Measurements from ENCODE around the gene CCL4L2. TPM values are rescaled to one million over a fixed set of nuclear protein-coding genes. Genes with fewer than 3 reads are reported as not detected.
"Not testable (repeated sequence)": the region's sequence is repeated elsewhere in the genome, so short reads cannot be mapped to it uniquely, and the experiment has no call there.

CCL4L2 gene
- total RNA-seq, 2 donors from 2014 or later = not detected

GRCh38 chr17:36185416-36185815 is 25.4 kb upstream of the CCL4L2 start:
- no peaks in the 10 kb centered on the region for H3K4me1 Mint-ChIP-seq
- H3K4me3 ChIP-seq (ENCODE audit: low read length) = no peak overlapping the region
- no peak overlapping the region for H3K27ac ChIP-seq (ENCODE audit: low read depth, low read length)
- no peak overlapping the region for H3K27ac Mint-ChIP-seq
- no peaks in the 10 kb centered on the region for H3K9me3 ChIP-seq (ENCODE audit: control insufficient read depth, low read length)
- H3K4me1 ChIP-seq (ENCODE audit: control insufficient read depth, insufficient read depth, low read length) = no peaks in the 10 kb centered on the region
- no peak for DNase-seq
- no peaks in the 10 kb centered on the region for H3K36me3 ChIP-seq (ENCODE audit: control insufficient read depth, insufficient read depth, low read length)
- H3K27me3 Mint-ChIP-seq (ENCODE audit: insufficient read depth) = peaks cover 42% of the 10 kb centered on the region
- TF ChIP-seq, protein P1, sequence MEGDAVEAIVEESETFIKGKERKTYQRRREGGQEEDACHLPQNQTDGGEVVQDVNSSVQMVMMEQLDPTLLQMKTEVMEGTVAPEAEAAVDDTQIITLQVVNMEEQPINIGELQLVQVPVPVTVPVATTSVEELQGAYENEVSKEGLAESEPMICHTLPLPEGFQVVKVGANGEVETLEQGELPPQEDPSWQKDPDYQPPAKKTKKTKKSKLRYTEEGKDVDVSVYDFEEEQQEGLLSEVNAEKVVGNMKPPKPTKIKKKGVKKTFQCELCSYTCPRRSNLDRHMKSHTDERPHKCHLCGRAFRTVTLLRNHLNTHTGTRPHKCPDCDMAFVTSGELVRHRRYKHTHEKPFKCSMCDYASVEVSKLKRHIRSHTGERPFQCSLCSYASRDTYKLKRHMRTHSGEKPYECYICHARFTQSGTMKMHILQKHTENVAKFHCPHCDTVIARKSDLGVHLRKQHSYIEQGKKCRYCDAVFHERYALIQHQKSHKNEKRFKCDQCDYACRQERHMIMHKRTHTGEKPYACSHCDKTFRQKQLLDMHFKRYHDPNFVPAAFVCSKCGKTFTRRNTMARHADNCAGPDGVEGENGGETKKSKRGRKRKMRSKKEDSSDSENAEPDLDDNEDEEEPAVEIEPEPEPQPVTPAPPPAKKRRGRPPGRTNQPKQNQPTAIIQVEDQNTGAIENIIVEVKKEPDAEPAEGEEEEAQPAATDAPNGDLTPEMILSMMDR (conservative IDR thresholded peaks at IDR 0.05) = no peak
- no peaks in the 10 kb centered on the region for H3K9me3 Mint-ChIP-seq
- H3K36me3 Mint-ChIP-seq (ENCODE audit: low read depth) = no peaks in the 10 kb centered on the region
- H3K9ac ChIP-seq (ENCODE audit: extremely low read depth, low read length, poor library complexity, severe bottlenecking) = no peak overlapping the region
- WGBS, 2 experiments (ENCODE audit: insufficient coverage in 1 of 2, insufficient read length in 1 of 2) = 71 to 100% methylated on average over 1 to 2 of the region's 2 CpGs
- no peak overlapping the region for H3K4me3 Mint-ChIP-seq
- peaks cover 16% of the 10 kb centered on the region for H3K27me3 ChIP-seq (ENCODE audit: control insufficient read depth, insufficient read depth, low read length, poor library complexity, severe bottlenecking)

GRCh38 chr17:36186810-36187763 is 23.8 kb upstream of the CCL4L2 start:
- not testable (repeated sequence) for H3K4me3 Mint-ChIP-seq

GRCh38 chr17:36187943-36188665 is 22.8 kb upstream of the CCL4L2 start:
- peaks cover 21% of the 10 kb centered on the region for H3K27me3 Mint-ChIP-seq (ENCODE audit: insufficient read depth)
- not testable (repeated sequence) for H3K27ac ChIP-seq (ENCODE audit: low read depth, low read length); H3K9ac ChIP-seq (ENCODE audit: extremely low read depth, low read length, poor library complexity, severe bottlenecking); H3K4me1 Mint-ChIP-seq; H3K36me3 Mint-ChIP-seq (ENCODE audit: low read depth); H3K9me3 Mint-ChIP-seq; H3K36me3 ChIP-seq (ENCODE audit: control insufficient read depth, insufficient read depth, low read length); H3K9me3 ChIP-seq (ENCODE audit: control insufficient read depth, low read length); H3K4me3 ChIP-seq (ENCODE audit: low read length); H3K27ac Mint-ChIP-seq; H3K4me1 ChIP-seq (ENCODE audit: control insufficient read depth, insufficient read depth, low read length); H3K27me3 ChIP-seq (ENCODE audit: control insufficient read depth, insufficient read depth, low read length, poor library complexity, severe bottlenecking); H3K4me3 Mint-ChIP-seq
- DNase-seq = peak; percentile 56
- 93% methylated on average over 4 of the region's 5 CpGs; no CpG with 5 or more reads in 1 of the 2 experiments for WGBS, 2 experiments (ENCODE audit: insufficient coverage in 1 of 2, insufficient read length in 1 of 2)

More at GRCh38 chr17:36186810-36187763, 23.8 kb upstream of the CCL4L2 start:
- H3K27me3 Mint-ChIP-seq (ENCODE audit: insufficient read depth) = peaks cover 29% of the 10 kb centered on the region
- not testable (repeated sequence) for H3K27me3 ChIP-seq (ENCODE audit: control insufficient read depth, insufficient read depth, low read length, poor library complexity, severe bottlenecking); H3K27ac Mint-ChIP-seq; H3K36me3 Mint-ChIP-seq (ENCODE audit: low read depth); H3K36me3 ChIP-seq (ENCODE audit: control insufficient read depth, insufficient read depth, low read length); H3K4me1 Mint-ChIP-seq; H3K9ac ChIP-seq (ENCODE audit: extremely low read depth, low read length, poor library complexity, severe bottlenecking); H3K4me3 ChIP-seq (ENCODE audit: low read length); H3K27ac ChIP-seq (ENCODE audit: low read depth, low read length); H3K4me1 ChIP-seq (ENCODE audit: control insufficient read depth, insufficient read depth, low read length); H3K9me3 ChIP-seq (ENCODE audit: control insufficient read depth, low read length); H3K9me3 Mint-ChIP-seq
- WGBS, 2 experiments (ENCODE audit: insufficient coverage in 1 of 2, insufficient read length in 1 of 2) = 91 to 94% methylated on average over 6 to 11 of the region's 13 CpGs
- peak; percentile 51 for DNase-seq

DNA sequence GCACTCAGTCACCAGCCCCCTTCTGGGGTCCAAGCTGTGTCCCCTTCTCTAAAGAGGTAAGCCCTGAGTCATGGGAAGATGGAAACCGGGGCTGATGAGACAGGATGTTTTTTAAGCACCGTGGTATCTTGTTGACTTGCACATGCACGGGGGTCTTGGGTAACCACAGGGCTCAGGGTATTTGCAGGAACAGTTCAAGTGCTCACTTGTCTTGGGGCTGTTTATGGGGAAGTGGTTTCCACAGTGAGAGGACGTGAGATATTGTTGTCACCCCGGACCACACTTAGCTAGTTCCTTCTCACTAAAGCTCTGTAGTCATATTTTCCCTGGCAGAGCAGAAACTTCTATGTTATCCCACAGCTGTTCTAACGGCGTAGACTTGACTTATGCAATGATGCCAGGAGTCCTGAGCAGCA is 22.0 kb upstream of the CCL4L2 start:
- Histone ChIP-seq H3K9me3 (ENCODE audit: control insufficient read depth, low read length) (no peaks in the 10 kb centered on the region), H3K9ac (ENCODE audit: extremely low read depth, low read length, poor library complexity, severe bottlenecking) (no peak overlapping the region), H3K27ac (ENCODE audit: low read depth, low read length) (no peak overlapping the region), H3K36me3 (ENCODE audit: control insufficient read depth, insufficient read depth, low read length) (no peaks in the 10 kb centered on the region), H3K27me3 (ENCODE audit: control insufficient read depth, insufficient read depth, low read length, poor library complexity, severe bottlenecking) (no peaks in the 10 kb centered on the region), H3K4me1 (ENCODE audit: control insufficient read depth, insufficient read depth, low read length) (no peaks in the 10 kb centered on the region), H3K4me3 (ENCODE audit: low read length) (no peak overlapping the region)
- TF ChIP-seq, protein P1 (conservative IDR thresholded peaks at IDR 0.05) = no peak
- no peak overlapping the region for H3K4me3 Mint-ChIP-seq
- DNase-seq = peak; percentile 44
- H3K4me1 Mint-ChIP-seq = peaks cover 2% of the 10 kb centered on the region
- H3K27me3 Mint-ChIP-seq (ENCODE audit: insufficient read depth) = peaks cover 14% of the 10 kb centered on the region
- no peak overlapping the region for H3K27ac Mint-ChIP-seq
- no peaks in the 10 kb centered on the region for H3K9me3 Mint-ChIP-seq
- 86% methylated on average over 3 of the region's 7 CpGs; no CpG with 5 or more reads in 1 of the 2 experiments for WGBS, 2 experiments (ENCODE audit: insufficient coverage in 1 of 2, insufficient read length in 1 of 2)
- H3K36me3 Mint-ChIP-seq (ENCODE audit: low read depth) = no peaks in the 10 kb centered on the region

DNA sequence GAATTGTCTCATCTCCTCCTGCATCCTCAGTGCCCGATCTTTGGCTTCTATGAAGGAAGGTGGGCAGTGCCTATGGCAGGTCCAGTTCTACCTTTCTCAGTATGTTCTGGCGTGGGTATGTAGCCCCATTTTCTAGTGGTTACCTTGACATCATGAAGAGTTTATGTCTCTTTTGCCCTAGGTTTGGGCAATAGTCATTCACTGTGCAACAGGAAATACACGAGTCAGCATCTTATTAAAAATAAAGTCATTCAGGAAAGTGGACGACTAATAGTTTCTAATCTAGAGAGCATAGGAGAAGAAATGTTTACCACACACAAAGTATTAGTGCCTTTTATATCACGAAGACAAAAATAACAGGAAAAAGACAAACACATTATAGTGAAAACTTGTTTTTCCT is 20.9 kb upstream of the CCL4L2 start:
- not testable (repeated sequence) for H3K27ac Mint-ChIP-seq; H3K4me1 Mint-ChIP-seq; H3K9ac ChIP-seq (ENCODE audit: extremely low read depth, low read length, poor library complexity, severe bottlenecking); H3K9me3 Mint-ChIP-seq; H3K27ac ChIP-seq (ENCODE audit: low read depth, low read length); H3K27me3 ChIP-seq (ENCODE audit: control insufficient read depth, insufficient read depth, low read length, poor library complexity, severe bottlenecking); H3K36me3 Mint-ChIP-seq (ENCODE audit: low read depth); H3K27me3 Mint-ChIP-seq (ENCODE audit: insufficient read depth); H3K4me3 ChIP-seq (ENCODE audit: low read length); H3K4me3 Mint-ChIP-seq; H3K9me3 ChIP-seq (ENCODE audit: control insufficient read depth, low read length); H3K4me1 ChIP-seq (ENCODE audit: control insufficient read depth, insufficient read depth, low read length); H3K36me3 ChIP-seq (ENCODE audit: control insufficient read depth, insufficient read depth, low read length)
- WGBS, 2 experiments (ENCODE audit: insufficient coverage in 1 of 2, insufficient read length in 1 of 2) = 83 to 87% methylated on average over 4 to 5 of the region's 5 CpGs
- peak; percentile 13 for DNase-seq

Measured in endodermal cell (in vitro differentiated cells).